K562 treated with DMSO at 1 percent for 12 hours (cell line): ENCODE data around the gene NPIPB5. TPM values are rescaled to one million over a fixed set of nuclear protein-coding genes. Genes with fewer than 3 reads are reported as not detected.

Experiments used
- total RNA-seq: library from RNA; unstranded; fragments of 300-600 nt; gene quantifications from 2 replicates; pipeline ENCODE4 v1.2.3, GENCODE V29; 2022; ENCODE audit not compliant: insufficient read depth

NPIPB5 gene
- total RNA-seq = 4.0 and 33.7 TPM in 2 replicates

GRCh38 chr16:22510591-22510990 lies at the start of gene NPIPB5:
NPIPB5 (plus strand) TSS chr16:22510891; CDS start chr16:22513802, 2,911 bp downstream.

Other genes with a start within 250 kb of the NPIPB5 start
- 33.9 and 39.3 TPM in 2 replicates for gene POLR3E, start 213.5 kb upstream of the NPIPB5 start, total RNA-seq
- gene CDR2, start 136.3 kb upstream of the NPIPB5 start, total RNA-seq = 14.0 and 20.6 TPM in 2 replicates